HEK293 (cell line): ENCODE data around the gene CLASRP.

Experiments
- FEZF1 ChIP-seq: fragments of 450-650 bp; formaldehyde crosslinking; IDR thresholded peaks from 2 replicates; pipeline ENCODE4 v1.5.1; 2016; ENCODE audit warnings: missing biosample characterization, missing genetic modification characterization
- PRDM1 ChIP-seq: fragments of 450-650 bp; formaldehyde crosslinking; IDR thresholded peaks from 2 replicates; pipeline ENCODE4; 2016; ENCODE audit warnings: missing biosample characterization, missing genetic modification characterization
- RBAK ChIP-seq: fragments of 450-650 bp; formaldehyde crosslinking; IDR thresholded peaks from 2 replicates; pipeline ENCODE4 v1.5.1; 2016; ENCODE audit warnings: missing biosample characterization, missing genetic modification characterization
- SALL2 ChIP-seq: fragments of 450-650 bp; formaldehyde crosslinking; IDR thresholded peaks from 2 replicates; pipeline ENCODE4 v1.5.0; 2017; ENCODE audit warnings: missing biosample characterization, mild to moderate bottlenecking, missing genetic modification characterization, borderline replicate concordance
- TCF7L2 ChIP-seq: IDR thresholded peaks from 2 replicates; pipeline ENCODE4 v1.6.1; 2011; ENCODE audit warnings: low read depth, mild to moderate bottlenecking, inconsistent platforms, low read length, moderate library complexity, borderline replicate concordance
- ZNF184 ChIP-seq: fragments of 450-650 bp; IDR thresholded peaks from 2 replicates; pipeline ENCODE4 v1.5.1; 2018; ENCODE audit warnings: missing biosample characterization, mild to moderate bottlenecking, missing genetic modification characterization
- ZNF266 ChIP-seq: fragments of 450-650 bp; formaldehyde crosslinking; IDR thresholded peaks from 2 replicates; pipeline ENCODE4 v1.5.1; 2016; ENCODE audit warnings: missing biosample characterization, missing genetic modification characterization, low read depth
- ZNF311 ChIP-seq: fragments of 450-650 bp; formaldehyde crosslinking; IDR thresholded peaks from 2 replicates; pipeline ENCODE4 v1.5.1; 2017; ENCODE audit warnings: missing biosample characterization, missing genetic modification characterization, borderline replicate concordance
- ZNF350 ChIP-seq: fragments of 450-650 bp; formaldehyde crosslinking; IDR thresholded peaks from 2 replicates; pipeline ENCODE4 v1.5.0; 2017; ENCODE audit warnings: missing biosample characterization, mild to moderate bottlenecking, missing genetic modification characterization
- ZNF354C ChIP-seq: fragments of 450-650 bp; formaldehyde crosslinking; IDR thresholded peaks from 2 replicates; pipeline ENCODE4 v1.5.1; 2016; ENCODE audit warnings: missing biosample characterization, missing genetic modification characterization, low read depth, borderline replicate concordance
- ZNF529 ChIP-seq: fragments of 450-650 bp; formaldehyde crosslinking; IDR thresholded peaks from 2 replicates; pipeline ENCODE4 v1.5.1; 2017; ENCODE audit warnings: missing genetic modification characterization, missing biosample characterization; ENCODE audit not compliant: insufficient replicate concordance
- ZNF560 ChIP-seq: fragments of 450-650 bp; formaldehyde crosslinking; IDR thresholded peaks from 2 replicates; pipeline ENCODE4 v1.5.1; 2017; ENCODE audit warnings: missing biosample characterization, missing genetic modification characterization, borderline replicate concordance
- ZNF600 ChIP-seq: fragments of 450-650 bp; formaldehyde crosslinking; IDR thresholded peaks from 2 replicates; pipeline ENCODE4 v1.5.1; 2016; ENCODE audit warnings: missing biosample characterization, missing genetic modification characterization
- ZNF670 ChIP-seq: fragments of 450-650 bp; formaldehyde crosslinking; IDR thresholded peaks from 2 replicates; pipeline ENCODE4 v1.5.1; 2016; ENCODE audit warnings: missing biosample characterization, missing genetic modification characterization, low read depth
- ZNF707 ChIP-seq: fragments of 450-650 bp; formaldehyde crosslinking; IDR thresholded peaks from 2 replicates; pipeline ENCODE4 v1.5.1; 2016; ENCODE audit warnings: missing biosample characterization, missing genetic modification characterization
- ZNF747 ChIP-seq: fragments of 450-650 bp; formaldehyde crosslinking; IDR thresholded peaks from 2 replicates; pipeline ENCODE4 v1.5.1; 2016; ENCODE audit warnings: missing biosample characterization, missing genetic modification characterization
- TF ChIP-seq, protein P1 (sequence below): fragments of 450-650 bp; formaldehyde crosslinking; IDR thresholded peaks from 2 replicates; pipeline ENCODE4 v1.5.1; 2016; ENCODE audit warnings: missing biosample characterization, missing genetic modification characterization
- TF ChIP-seq, protein P2 (sequence below): fragments of 450-650 bp; formaldehyde crosslinking; IDR thresholded peaks from 2 replicates; pipeline ENCODE4 v1.5.1; 2016; ENCODE audit warnings: missing biosample characterization, missing genetic modification characterization
- TF ChIP-seq, protein P3 (sequence below): fragments of 450-650 bp; formaldehyde crosslinking; IDR thresholded peaks from 2 replicates; pipeline ENCODE4 v1.5.1; 2017; ENCODE audit warnings: missing biosample characterization, missing genetic modification characterization
- TF ChIP-seq, protein P4 (sequence below): fragments of 450-650 bp; formaldehyde crosslinking; IDR thresholded peaks from 2 replicates; pipeline ENCODE4 v1.5.1; 2016; ENCODE audit warnings: missing biosample characterization, missing genetic modification characterization
- TF ChIP-seq, protein P5 (sequence below): fragments of 450-650 bp; formaldehyde crosslinking; IDR thresholded peaks from 2 replicates; pipeline ENCODE4 v1.5.1; 2016; ENCODE audit warnings: missing biosample characterization, missing genetic modification characterization, low read depth
- TF ChIP-seq, protein P6 (sequence below): fragments of 450-650 bp; formaldehyde crosslinking; IDR thresholded peaks from 2 replicates; pipeline ENCODE4 v1.5.1; 2016; ENCODE audit warnings: missing biosample characterization, missing genetic modification characterization
- TF ChIP-seq, protein P7 (sequence below): fragments of 450-650 bp; formaldehyde crosslinking; IDR thresholded peaks from 2 replicates; pipeline ENCODE4 v1.5.1; 2016; ENCODE audit warnings: missing biosample characterization, missing genetic modification characterization

CLASRP gene

DNA sequence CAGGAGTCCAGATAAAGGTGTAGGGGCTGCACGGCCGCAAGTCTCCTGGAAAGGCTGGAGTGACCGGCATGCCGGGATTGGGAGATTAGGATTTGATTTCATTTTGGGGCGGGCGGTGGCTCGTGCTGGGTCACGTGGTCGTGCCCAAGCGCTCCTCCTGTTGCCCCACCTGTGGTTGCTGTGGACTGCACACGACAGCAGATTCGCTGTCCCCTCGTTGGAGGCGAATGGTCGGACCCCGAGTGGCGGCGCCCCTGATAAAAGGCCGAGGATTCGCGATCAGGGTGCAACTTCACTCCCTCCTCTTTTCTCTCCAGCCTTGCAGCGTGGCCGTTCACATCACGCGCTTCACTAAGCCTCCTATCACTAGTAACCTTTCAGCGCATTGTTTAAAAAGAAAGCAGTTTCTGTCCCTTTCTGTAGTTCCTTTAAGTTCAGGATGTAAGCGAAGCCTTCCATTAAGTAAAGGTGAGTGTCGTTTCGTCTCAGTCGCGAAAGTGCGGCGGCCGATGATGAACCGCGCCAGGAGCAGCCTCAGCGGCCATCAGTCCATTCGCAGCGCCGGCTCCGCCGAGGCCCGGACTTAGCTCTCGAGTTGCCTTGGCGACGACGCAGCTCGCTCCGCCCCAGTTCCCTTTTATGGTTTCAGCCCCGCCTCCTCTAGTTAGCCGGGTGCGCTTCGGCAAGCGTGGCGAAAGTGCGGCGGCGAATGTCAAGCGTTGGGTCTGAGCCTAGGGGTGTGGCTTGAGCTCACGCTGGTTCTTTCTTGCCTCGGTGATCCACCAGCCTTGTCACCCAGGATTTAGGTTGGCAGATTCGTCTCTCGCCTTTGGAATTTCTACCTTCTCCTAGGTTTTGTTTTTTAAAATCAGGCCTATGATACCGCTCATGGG lies 52.4 kb downstream of the CLASRP start (continued):
- TF ChIP-seq, protein P1, sequence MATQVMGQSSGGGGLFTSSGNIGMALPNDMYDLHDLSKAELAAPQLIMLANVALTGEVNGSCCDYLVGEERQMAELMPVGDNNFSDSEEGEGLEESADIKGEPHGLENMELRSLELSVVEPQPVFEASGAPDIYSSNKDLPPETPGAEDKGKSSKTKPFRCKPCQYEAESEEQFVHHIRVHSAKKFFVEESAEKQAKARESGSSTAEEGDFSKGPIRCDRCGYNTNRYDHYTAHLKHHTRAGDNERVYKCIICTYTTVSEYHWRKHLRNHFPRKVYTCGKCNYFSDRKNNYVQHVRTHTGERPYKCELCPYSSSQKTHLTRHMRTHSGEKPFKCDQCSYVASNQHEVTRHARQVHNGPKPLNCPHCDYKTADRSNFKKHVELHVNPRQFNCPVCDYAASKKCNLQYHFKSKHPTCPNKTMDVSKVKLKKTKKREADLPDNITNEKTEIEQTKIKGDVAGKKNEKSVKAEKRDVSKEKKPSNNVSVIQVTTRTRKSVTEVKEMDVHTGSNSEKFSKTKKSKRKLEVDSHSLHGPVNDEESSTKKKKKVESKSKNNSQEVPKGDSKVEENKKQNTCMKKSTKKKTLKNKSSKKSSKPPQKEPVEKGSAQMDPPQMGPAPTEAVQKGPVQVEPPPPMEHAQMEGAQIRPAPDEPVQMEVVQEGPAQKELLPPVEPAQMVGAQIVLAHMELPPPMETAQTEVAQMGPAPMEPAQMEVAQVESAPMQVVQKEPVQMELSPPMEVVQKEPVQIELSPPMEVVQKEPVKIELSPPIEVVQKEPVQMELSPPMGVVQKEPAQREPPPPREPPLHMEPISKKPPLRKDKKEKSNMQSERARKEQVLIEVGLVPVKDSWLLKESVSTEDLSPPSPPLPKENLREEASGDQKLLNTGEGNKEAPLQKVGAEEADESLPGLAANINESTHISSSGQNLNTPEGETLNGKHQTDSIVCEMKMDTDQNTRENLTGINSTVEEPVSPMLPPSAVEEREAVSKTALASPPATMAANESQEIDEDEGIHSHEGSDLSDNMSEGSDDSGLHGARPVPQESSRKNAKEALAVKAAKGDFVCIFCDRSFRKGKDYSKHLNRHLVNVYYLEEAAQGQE (tag by site-specific recombination): peak; percentile 28; the same call in 1 of the 2 replicates
- TF ChIP-seq, protein P2, sequence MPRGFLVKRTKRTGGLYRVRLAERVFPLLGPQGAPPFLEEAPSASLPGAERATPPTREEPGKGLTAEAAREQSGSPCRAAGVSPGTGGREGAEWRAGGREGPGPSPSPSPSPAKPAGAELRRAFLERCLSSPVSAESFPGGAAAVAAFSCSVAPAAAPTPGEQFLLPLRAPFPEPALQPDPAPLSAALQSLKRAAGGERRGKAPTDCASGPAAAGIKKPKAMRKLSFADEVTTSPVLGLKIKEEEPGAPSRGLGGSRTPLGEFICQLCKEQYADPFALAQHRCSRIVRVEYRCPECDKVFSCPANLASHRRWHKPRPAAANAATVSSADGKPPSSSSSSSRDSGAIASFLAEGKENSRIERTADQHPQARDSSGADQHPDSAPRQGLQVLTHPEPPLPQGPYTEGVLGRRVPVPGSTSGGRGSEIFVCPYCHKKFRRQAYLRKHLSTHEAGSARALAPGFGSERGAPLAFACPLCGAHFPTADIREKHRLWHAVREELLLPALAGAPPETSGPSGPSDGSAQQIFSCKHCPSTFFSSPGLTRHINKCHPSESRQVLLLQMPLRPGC (tag by site-specific recombination): peak; percentile 68
- no peak for TF ChIP-seq TCF7L2
- TF ChIP-seq ZNF560 (tag by site-specific recombination): no peak
- TF ChIP-seq, protein P3, sequence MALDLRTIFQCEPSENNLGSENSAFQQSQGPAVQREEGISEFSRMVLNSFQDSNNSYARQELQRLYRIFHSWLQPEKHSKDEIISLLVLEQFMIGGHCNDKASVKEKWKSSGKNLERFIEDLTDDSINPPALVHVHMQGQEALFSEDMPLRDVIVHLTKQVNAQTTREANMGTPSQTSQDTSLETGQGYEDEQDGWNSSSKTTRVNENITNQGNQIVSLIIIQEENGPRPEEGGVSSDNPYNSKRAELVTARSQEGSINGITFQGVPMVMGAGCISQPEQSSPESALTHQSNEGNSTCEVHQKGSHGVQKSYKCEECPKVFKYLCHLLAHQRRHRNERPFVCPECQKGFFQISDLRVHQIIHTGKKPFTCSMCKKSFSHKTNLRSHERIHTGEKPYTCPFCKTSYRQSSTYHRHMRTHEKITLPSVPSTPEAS (tag by site-specific recombination): peak; percentile 29; the same call in 1 of the 2 replicates
- no peak for TF ChIP-seq ZNF266 (tag by site-specific recombination)
- TF ChIP-seq ZNF670: no peak
- no peak for TF ChIP-seq ZNF311 (tag by site-specific recombination)
- TF ChIP-seq, protein P4, sequence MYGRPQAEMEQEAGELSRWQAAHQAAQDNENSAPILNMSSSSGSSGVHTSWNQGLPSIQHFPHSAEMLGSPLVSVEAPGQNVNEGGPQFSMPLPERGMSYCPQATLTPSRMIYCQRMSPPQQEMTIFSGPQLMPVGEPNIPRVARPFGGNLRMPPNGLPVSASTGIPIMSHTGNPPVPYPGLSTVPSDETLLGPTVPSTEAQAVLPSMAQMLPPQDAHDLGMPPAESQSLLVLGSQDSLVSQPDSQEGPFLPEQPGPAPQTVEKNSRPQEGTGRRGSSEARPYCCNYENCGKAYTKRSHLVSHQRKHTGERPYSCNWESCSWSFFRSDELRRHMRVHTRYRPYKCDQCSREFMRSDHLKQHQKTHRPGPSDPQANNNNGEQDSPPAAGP (tag by site-specific recombination): 0 out of 2 replicates have a peak, but pooled peaks have one; percentile 44
- TF ChIP-seq, protein P5, sequence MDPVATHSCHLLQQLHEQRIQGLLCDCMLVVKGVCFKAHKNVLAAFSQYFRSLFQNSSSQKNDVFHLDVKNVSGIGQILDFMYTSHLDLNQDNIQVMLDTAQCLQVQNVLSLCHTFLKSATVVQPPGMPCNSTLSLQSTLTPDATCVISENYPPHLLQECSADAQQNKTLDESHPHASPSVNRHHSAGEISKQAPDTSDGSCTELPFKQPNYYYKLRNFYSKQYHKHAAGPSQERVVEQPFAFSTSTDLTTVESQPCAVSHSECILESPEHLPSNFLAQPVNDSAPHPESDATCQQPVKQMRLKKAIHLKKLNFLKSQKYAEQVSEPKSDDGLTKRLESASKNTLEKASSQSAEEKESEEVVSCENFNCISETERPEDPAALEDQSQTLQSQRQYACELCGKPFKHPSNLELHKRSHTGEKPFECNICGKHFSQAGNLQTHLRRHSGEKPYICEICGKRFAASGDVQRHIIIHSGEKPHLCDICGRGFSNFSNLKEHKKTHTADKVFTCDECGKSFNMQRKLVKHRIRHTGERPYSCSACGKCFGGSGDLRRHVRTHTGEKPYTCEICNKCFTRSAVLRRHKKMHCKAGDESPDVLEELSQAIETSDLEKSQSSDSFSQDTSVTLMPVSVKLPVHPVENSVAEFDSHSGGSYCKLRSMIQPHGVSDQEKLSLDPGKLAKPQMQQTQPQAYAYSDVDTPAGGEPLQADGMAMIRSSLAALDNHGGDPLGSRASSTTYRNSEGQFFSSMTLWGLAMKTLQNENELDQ (tag by site-specific recombination): no peak
- TF ChIP-seq, protein P6, sequence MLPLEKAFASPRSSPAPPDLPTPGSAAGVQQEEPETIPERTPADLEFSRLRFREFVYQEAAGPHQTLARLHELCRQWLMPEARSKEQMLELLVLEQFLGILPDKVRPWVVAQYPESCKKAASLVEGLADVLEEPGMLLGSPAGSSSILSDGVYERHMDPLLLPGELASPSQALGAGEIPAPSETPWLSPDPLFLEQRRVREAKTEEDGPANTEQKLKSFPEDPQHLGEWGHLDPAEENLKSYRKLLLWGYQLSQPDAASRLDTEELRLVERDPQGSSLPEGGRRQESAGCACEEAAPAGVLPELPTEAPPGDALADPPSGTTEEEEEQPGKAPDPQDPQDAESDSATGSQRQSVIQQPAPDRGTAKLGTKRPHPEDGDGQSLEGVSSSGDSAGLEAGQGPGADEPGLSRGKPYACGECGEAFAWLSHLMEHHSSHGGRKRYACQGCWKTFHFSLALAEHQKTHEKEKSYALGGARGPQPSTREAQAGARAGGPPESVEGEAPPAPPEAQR (tag by site-specific recombination): no peak
- TF ChIP-seq ZNF747 (tag by site-specific recombination): no peak
- TF ChIP-seq SALL2 (tag by site-specific recombination): no peak
- no peak for TF ChIP-seq FEZF1 (tag by site-specific recombination)
- TF ChIP-seq ZNF354C: no peak
- TF ChIP-seq ZNF184 (tag by site-specific recombination): no peak
- no peak for TF ChIP-seq ZNF529
- no peak for TF ChIP-seq ZNF707
- TF ChIP-seq, protein P7, sequence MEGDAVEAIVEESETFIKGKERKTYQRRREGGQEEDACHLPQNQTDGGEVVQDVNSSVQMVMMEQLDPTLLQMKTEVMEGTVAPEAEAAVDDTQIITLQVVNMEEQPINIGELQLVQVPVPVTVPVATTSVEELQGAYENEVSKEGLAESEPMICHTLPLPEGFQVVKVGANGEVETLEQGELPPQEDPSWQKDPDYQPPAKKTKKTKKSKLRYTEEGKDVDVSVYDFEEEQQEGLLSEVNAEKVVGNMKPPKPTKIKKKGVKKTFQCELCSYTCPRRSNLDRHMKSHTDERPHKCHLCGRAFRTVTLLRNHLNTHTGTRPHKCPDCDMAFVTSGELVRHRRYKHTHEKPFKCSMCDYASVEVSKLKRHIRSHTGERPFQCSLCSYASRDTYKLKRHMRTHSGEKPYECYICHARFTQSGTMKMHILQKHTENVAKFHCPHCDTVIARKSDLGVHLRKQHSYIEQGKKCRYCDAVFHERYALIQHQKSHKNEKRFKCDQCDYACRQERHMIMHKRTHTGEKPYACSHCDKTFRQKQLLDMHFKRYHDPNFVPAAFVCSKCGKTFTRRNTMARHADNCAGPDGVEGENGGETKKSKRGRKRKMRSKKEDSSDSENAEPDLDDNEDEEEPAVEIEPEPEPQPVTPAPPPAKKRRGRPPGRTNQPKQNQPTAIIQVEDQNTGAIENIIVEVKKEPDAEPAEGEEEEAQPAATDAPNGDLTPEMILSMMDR: peak; percentile 21; the same call in 1 of the 2 replicates
- TF ChIP-seq ZNF600 (tag by site-specific recombination): 0 out of 2 replicates have a peak, but pooled peaks have one; percentile 45
- TF ChIP-seq ZNF350 (tag by site-specific recombination): no peak
- peak; percentile 75 for TF ChIP-seq PRDM1
- 0 out of 2 replicates have a peak, but pooled peaks have one; percentile 13 for TF ChIP-seq RBAK (tag by site-specific recombination)
